DMS114 treated with DMSO at 0.1 percent for 48 hours (cell line): ENCODE data around the gene CPSF3.

Experiments used
- DNase-seq: peaks from one replicate; lab custom pipeline; 2025; ENCODE audit not compliant: unreplicated experiment; lab: John Stamatoyannopoulos, UW

The CPSF3 gene

DNA sequence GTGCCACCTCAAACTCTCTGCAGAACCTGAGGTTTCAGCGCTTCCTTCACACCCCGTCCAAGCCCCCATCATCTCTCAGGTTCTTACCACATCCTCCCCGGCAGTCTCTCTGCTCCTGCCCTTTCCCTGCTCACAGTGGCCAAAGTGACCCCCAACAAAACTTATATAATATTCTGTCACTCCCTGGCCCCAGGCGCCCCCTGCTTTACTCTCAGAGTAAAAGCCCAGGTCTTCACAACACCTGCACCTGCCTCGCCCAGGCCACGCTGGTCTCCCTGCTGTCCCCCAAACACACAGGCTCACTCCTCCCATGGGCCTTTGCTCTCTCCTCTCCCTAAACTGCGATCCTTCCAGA lies 6.5 kb upstream of the CPSF3 start:
- DNase-seq = no peak

DNA sequence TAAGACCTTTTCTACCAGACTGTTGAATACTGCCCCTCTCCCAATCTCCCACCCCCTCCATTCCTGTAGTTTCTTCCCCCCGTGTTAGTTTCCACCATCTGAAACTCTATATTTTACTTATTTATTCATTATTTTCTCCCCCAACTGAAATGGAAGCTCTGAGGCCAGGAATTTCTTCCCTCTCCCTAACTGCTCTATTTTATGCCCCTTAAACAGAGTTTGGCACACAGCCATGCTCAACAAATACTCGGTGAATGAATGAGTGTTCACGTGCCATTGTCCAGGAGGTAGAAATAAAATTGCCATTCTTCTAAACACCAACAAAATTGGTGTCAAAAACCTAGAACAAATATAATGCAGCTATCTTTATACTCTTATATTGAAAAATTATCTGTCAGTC lies 5.7 kb upstream of the CPSF3 start:
- DNase-seq = no peak

DNA sequence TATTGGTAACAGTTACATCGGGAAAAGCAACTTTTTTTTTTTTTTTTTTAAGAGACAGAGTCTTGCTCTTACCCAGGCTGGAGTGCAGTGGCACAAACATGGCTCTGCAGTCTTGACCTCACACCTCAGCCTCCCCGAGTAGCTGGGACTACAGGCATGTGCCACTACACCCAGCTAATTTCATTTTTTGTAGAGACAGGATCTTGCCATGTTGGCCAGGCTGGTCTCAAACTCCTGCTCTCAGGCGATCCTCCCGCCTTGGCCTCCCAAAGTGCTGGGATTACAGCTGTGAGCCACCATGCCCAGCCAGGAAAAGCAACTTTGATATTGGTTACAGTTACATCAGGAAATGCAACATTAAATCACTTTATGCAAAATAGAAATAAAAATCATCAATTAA lies 4.7 kb upstream of the CPSF3 start:
- no peak for DNase-seq

DNA sequence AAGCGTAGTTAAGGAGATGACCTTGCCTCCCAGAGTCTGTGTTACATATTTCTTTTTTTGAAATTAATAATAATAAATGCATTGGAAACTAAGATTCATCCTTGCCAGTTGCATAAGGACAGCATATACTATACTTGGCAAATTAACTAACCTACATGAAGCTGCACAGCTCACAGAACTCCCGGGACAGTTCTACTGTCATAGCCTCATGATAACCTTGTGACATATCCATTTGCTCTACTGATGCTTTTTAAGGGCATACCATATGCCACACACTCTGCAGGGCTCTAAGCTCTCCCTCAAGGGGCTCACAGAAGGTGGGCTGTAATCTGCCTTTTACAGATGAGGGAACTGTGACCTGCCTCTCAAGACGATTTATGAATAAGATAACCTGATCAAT lies 3.9 kb upstream of the CPSF3 start:
- no peak for DNase-seq

DNA sequence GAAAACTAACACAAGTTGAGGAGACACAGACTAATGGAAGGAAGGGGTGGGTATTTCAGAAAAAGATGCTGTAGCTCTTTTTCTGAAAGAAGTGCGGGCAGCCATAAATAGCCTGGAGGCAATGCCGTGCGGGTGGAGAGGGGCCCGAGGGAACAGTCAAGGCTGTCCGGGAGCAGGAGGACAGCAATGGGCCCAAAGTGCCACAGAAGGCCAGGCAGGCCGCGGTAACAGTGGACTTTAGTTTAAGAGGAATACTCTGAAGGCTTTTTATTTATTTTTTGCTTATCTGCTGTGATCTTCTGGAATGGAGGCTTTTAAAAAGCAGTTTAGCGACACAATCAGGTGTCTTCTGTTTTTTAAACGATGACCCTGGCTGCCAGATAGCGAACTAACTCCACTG lies 3.0 kb upstream of the CPSF3 start:
- DNase-seq = no peak

DNA sequence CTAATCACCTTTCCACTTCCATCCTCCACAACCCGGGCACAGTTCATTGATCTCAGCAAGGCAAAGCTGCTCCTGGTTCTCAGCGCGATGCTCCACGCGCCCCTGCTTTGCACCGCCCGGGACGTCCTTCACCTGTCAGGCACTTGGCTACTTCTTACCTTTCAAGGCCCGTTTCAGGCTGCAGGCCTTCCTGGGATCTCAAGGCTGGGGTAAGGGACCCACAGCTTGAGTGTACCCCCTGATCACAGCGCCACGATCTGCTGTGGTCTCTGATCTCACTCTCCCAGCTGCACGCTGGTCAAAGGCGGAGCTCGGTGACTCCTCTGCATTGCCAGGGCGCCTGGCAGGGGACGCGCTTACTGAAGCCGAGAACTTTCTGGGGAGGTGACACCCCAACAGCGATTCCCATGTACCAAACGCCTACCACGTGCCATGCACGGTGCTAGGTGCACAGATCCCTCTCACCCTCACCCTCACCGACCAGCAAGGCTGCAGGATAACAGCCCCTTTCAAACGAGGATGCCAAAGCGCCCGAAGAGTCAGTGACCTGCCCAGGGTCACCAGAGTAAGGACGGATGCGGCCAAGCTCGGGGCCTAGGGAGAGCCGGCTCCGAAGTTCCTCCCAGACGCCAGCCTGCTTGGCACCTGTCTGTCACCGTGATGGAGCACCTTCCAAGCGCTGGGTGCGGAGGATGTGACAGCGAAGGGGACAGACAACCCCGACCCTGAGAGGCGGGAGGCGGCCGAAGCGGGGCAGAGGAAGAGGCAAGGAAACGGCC lies 944 bp upstream of the CPSF3 start:
- no peak for DNase-seq

DNA sequence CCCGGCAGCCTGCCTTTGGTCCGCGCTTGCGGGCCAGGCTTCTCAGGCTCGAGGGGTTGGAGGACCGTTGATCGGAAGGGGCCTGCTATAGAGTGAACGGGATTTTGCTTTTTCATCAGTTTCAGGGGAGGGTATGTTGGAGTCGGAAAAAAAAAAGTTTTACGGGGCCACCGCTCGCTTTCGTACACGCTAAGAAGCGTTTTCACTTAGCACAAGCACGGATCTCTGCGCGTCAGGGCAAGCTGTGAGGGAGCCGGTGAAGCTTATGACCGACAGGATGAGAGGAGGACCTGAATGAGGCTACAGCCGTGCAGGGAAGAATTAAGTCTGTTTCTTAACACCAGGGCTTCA lies 443 bp downstream of the CPSF3 start:
- no peak for DNase-seq

DNA sequence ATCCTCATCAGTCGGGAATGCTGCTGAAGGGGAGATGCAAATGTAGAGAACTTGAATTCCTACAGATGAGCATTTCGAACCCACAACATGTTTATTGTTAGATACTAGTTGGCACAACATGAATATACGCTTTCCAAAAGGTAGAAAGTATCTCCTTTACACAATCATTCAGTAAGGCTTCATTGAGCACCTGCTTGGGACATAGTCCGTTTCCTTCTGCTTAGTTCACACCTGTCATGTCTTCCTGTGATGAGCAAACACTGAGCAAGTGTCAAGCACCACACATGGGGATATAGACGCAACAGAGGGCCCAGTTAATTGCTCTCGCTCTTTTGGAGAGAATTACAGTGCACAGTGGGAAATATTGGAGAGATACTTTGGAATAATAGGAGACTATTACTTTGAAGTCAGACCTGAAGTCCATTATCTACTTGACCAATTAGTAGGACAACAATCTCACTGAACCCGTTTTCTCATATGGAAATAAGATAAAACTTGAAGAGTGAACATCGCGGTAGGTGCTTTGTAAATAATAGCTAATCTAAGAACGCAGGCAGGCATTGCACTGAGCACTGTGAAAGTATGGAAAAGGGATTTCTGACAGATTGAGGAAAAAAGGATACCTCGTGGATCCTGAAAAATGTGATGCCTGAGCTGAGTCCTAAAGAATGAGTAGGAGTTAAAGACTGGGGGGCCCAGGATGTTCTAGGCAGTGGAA lies 1.2 kb downstream of the CPSF3 start:
- DNase-seq = no peak

DNA sequence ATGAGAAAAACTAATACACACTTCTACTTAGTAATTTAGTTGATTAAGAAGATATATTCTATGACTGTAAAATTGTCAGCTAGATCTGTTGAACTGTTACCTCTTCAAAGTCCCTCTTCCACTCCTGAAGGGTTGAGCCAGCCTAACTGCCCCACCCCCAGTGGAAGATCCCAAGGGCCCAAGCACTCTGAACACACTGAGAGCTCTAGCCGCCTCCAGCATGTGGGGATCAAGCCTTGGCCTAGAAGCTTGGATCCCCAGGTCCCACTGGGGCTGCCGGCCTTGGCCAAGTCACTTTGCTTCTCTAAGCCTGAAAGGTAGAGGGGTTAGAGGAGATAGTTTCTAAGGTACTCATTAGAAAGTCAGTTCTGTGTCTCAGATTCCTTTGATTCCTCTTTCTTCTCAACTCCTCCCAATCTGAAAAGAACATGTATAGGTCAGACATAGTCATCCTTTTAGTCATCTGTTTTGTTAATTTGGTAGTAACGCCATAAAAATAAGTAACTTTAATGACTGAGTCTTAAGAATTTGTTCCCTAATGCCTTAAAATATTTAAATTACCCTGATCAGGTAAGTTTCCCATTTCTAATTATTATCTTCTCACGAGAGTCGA lies 5.6 kb downstream of the CPSF3 start:
- no peak for DNase-seq

DNA sequence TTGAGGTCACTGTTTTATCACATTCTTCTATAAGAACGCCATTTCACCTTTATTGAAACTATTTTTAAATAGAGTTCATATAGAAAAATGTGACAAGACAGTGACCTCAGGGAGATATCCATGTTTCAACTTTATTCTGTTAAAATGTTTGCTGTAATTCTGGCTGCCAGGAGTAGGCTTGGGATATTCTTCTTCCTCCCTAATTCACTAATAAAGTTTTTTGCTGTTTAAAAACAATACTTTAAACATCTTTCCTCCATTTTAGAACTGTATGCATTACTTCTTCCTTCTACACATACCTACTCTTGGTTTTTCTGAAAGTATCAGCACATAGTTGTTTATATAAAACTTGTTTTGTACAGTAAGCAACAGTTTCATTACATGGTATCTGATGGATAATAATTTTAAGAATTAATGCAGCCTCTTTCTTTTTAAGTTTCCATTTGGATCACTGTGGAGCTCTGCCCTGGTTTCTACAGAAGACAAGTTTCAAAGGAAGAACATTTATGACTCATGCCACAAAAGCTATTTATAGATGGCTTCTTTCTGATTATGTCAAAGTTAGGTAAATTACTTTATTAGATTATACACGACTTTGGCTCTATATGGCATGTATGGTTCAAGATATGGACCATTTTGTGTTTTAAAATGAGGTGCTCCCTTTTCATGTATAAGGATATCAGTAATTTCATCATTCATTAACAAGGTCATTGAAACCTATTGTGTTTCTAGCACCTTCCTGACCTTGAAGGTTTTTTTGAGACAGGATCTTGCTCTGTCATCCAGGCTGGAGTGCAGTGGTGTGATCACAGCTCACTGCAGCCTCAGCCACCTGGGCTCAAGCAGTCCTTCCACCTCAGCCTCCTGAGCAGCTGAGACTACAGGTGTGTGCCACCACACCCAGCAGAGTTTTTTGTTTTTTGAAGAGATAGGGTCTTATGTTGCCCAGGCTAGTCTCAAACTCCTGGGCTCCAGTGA lies 7.2 kb downstream of the CPSF3 start:
- no peak for DNase-seq

DNA sequence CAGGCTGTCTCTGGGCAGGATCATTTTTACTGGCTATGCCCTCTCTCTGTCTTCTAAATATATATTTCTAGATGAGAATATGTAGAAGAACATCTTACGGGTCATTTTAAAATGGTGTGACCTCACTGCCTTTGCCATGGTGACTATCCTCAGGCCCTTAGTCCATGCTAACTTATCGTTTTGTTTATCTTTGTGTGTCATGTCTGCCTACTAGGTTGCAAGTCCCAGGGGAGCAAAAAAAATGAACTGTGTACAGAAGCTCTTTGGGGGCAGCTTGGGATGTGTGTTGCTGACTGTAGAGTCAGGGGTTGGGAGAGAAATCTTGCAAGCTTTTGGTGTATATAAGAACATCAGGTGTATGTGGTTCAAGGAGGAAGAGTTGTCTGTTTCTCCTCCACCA lies 11.0 kb downstream of the CPSF3 start:
- no peak for DNase-seq

DNA sequence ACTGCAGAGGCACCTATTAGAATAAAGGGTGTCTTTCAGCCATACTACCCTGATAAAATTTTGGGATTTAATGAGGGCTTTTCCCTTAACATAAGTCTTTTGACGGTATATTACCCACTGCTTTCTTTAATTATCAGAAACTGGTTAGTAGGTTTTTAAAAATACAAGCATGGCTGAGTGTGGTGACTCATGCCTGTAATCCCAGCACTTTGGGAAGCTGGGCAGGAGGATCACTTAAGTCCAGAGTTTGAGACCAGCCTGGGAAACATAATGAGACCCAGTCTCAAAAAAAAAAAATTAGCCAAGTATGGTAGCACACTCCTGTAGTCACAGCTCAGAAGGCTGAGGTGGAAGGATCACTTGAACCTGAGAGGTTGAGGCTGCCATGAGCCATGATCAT lies 16.1 kb downstream of the CPSF3 start:
- no peak for DNase-seq

DNA sequence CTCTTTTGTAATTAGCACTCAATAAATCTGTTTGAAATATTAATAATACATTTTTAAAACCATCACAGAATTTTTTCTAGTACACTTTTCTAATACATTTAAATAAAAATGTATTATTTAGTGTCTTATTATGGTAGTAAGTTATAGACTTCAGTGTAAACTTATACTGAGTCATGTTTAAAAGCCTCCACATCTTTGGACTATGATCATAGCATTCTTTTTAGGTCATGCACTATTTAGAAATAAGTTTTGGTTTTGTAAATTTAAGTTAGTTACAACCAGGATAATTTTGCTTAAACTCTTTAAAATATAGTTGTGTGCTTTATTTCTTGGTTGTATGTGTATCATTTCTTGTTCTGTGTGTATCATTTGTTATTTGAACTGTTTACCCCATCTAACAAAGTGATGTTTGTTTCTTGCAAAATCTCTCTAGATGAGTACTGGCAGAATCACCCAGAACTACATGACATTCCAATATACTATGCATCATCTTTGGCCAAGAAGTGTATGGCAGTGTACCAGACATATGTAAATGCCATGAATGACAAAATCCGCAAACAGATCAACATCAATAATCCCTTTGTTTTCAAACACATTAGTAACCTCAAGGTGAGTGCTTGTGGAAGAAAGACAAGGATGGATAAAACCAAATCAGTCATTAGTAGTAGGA lies 16.7 kb downstream of the CPSF3 start:
- DNase-seq = no peak

DNA sequence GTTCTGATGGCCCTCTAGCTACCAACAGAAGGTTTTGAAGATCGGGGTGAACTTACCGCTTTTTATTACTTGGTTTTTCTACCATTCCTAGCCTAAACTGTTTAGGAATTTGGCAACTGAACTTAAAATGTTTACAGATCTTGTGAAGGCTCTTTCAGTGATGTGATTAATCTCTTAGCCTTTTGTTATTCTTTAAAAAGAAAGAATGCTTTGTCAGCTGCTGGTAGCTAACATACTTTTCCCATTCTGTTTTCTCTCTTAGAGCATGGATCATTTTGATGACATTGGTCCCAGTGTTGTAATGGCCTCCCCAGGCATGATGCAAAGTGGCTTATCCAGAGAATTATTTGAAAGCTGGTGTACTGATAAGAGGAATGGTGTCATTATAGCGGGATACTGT lies 18.1 kb downstream of the CPSF3 start:
- DNase-seq = no peak

DNA sequence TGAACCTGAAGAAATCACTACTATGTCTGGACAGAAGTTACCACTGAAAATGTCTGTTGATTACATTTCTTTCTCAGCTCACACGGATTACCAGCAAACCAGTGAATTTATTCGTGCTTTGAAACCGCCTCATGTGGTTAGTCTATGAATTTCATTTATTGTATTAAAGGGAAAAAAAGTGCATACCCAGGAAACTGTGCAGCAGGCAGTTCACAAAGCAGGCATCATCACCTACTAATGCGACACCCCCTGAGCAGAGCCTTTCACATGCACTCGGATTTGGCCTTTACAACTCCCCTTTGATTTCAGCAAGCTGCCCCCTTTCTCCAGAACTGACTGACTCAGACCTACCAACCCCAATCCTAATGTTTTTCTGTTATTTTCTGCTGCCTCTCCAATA lies 20.1 kb downstream of the CPSF3 start:
- DNase-seq = no peak

DNA sequence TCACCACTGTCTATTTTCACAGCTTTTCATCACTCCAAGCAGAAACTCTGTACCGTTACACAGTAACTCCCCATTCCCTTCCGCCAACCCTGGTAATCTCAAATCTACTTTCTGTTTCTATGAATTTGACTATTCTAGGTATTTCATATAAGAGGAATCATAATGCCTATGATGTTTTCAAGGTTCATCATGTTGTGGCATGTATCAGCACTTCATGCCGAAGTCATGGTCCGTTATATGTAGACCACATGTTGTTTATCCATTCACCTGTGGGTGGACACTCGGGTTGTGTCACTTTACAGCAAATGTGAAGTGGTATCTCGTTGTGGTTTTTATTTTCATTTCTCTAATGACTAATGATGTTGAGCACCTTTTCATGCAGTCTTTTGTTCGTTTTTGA lies 21.6 kb downstream of the CPSF3 start:
- no peak for DNase-seq

DNA sequence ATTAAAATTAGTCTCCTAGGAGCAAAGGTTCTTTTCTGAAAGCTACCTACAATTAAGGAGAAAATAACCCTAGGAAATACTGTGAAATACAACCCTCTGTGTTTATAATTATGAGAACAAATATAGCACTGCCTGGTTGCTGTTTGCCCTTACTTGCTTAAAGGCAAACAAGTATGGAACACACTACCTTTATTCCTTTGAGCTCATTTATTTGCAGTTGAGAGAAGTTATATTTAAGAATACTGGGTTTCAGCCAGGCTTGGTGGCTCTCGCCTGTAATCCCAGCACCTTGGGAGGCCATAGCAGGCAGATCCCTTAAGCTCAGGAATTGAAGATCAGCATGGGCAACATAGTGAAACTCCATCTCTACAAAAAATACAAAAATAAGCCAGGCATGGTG lies 27.8 kb downstream of the CPSF3 start:
- no peak for DNase-seq

DNA sequence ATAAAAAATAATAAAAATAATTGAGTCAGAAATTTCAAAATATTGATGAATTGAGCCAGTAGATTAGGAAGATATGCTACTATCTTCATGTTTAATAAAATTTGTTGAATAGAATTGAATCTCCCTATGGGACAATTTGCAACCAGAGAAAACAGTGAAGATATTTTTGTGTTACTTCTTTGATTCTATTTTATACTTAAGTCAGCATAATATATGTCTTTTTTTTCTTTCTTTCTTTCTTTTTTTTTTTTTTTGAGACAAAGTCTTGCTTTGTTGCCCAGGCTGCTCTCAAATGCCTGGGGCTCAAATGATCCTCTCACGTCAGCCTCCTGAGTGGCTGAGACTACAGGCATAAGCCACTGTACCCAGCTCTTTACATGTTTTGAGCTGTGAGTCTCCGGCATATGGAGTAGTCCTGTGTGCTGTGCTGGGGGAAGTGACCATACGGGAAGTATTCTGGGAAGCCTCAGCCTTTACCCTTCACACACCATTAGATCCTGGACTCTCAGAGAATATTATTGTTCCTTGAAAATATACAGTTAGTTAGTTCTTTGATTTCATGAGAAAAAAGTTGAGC lies 37.1 kb downstream of the CPSF3 start:
- DNase-seq = no peak

DNA sequence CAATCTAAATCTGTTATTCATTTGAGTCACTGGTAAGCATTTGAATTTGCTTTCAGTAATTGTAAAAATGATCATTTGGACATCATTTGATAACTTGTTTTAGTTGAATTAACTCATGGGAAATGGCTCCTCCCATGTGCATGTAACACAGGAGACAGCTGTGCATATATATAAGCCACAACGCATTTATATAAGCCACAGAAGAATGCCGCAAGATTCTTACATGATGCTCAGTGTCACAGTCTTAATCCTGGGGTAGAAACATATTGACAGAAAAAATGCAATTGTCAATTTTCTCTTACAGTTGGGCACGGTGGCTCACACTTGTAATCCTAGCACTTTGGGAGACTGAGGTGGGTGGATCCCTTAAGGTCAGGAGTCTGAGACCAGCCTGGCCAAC lies 37.6 kb downstream of the CPSF3 start:
- DNase-seq = no peak

DNA sequence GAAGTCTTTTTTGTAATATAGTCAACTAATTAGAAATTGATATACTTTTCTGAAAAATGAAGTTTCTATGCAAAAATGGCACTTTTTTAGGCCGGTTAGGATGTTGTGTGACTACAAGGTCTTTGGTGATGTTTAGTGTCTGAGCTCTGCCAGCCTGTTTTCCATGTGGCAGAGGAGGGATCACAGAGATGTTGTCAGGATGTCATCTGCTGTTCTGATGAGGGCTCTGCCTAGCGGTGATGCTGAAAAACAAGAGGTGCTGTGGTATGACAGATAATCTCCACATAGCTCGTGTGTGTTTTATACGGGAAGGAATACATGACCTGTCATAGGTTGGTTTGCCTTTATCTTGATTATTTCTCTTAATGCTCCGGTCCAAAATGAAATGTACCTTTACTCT lies 38.9 kb downstream of the CPSF3 start:
- DNase-seq = no peak
